Measurements from ENCODE around the gene UBE2H. TPM values are rescaled to one million over a fixed set of nuclear protein-coding genes. Genes with fewer than 3 reads are reported as not detected.

Gene UBE2H
- total and polyA plus RNA-seq, 2 donors (not counting 1 experiment from before 2014, with no cell fraction given) = 23.3 to 54.1 TPM

- no peak for ATAC-seq (ENCODE audit: low read depth)
- no CpG with 5 or more reads among the region's 3 CpGs for WGBS (ENCODE audit: insufficient coverage)
- POLR2A ChIA-PET = interaction anchor here (0.6 to 0.7 kb wide), 2 partner anchors 14 to 949 kb away, joined by 7 to 10 read pairs; partner anchors contain the start of gene IRF5
Measured at GRCh38 chr7:129886818-129887186, 66.0 kb downstream of the UBE2H start.

More at GRCh38 chr7:129886818-129887186, 66.0 kb downstream of the UBE2H start:
- Histone ChIP-seq H4K20me1 (ENCODE audit: control insufficient read depth, insufficient read depth, low read length, poor library complexity, severe bottlenecking) (peaks cover 35% of the 10 kb centered on the region), H3K9me3 (ENCODE audit: control extremely low read depth in 1 of 3, control insufficient read depth in 2 of 3, insufficient read depth in 1 of 3, low read length in 2 of 3) (no peaks in the 10 kb centered on the region), H3K27me3 (replicated peaks in 1 of 4; ENCODE audit: control extremely low read depth in 1 of 4, control insufficient read depth in 3 of 4, insufficient read depth in 4 of 4, low read length in 3 of 4) (no peaks in the 10 kb centered on the region), H3K9ac (ENCODE audit: low read length) (no peak overlapping the region), H3K4me1 (ENCODE audit: control insufficient read depth in 2 of 2, insufficient read depth in 2 of 2, low read length in 2 of 2) (peaks cover 0 to 5% of the 10 kb centered on the region in 2 donors), H2AFZ (ENCODE audit: insufficient read depth, low read depth, low read length, poor library complexity, severe bottlenecking) (no peak overlapping the region), H3K36me3 (replicated peaks in 1 of 2; ENCODE audit: control extremely low read depth in 1 of 2, control insufficient read depth in 1 of 2, extremely low read depth in 1 of 2, insufficient read depth in 2 of 2, low read length in 1 of 2) (peaks cover 2 to 19% of the 10 kb centered on the region in 2 experiments), H3K27ac (ENCODE audit: low read length in 2 of 2) (no peak overlapping the region), H3K4me2 (replicated peaks; ENCODE audit: low read depth, low read length, poor library complexity, severe bottlenecking) (no peak overlapping the region), H3K4me3 (ENCODE audit: control extremely low read depth in 1 of 5, extremely low read depth in 1 of 5, insufficient read depth in 1 of 5, low read depth in 2 of 5, low read length in 4 of 5) (no peak overlapping the region), H3K79me2 (ENCODE audit: control insufficient read depth, insufficient read depth, low read length) (peaks cover 60% of the 10 kb centered on the region)
- Mint-ChIP-seq H3K4me1 (peaks cover 7% of the 10 kb centered on the region), H3K9me3 (ENCODE audit: insufficient read depth) (no peaks in the 10 kb centered on the region), H3K4me3 (no peak overlapping the region), H3K27me3 (no peaks in the 10 kb centered on the region), H3K27ac (no peak overlapping the region)
- CTCF ChIA-PET = interaction anchor here (0.5 to 1.3 kb wide), 3 partner anchors 9 to 46 kb away, joined by 3 to 4 read pairs (median 3); no protein-coding TSS in a partner anchor
- TF ChIP-seq EZH2 (IDR thresholded peaks at IDR 0.05; ENCODE audit: borderline replicate concordance, insufficient read depth, low read depth, low read length, poor library complexity, severe bottlenecking) = no peak
- TF ChIP-seq CTCF (IDR thresholded peaks at IDR 0.05) = no peak
- no peak for DNase-seq
- intact Hi-C loops (cut with micrococcal nuclease) = no loop called here
